Immature natural killer cell (primary cell): Measurements from ENCODE around the gene CAV1. TPM values are rescaled to one million over a fixed set of nuclear protein-coding genes. Genes with fewer than 3 reads are reported as not detected.

Experiments used
- DNase-seq, 3 donors: peaks; one replicate each; pipeline ENCODE4 v3.0.0; 2022; ENCODE audit warnings: mixed read lengths in 1 of 3
- H3K27ac Mint-ChIP-seq, 6 donors: one replicate each; pipeline ENCODE4 v1.8.0; 2020; ENCODE audit warnings: mixed read lengths in 6 of 6, mild to moderate bottlenecking in 5 of 6, inconsistent platforms in 4 of 6, moderate library complexity in 3 of 6
- H3K27me3 Mint-ChIP-seq, 3 donors: one replicate each; pipeline ENCODE4 v1.8.0; 2020 to 2021; ENCODE audit warnings: low read depth in 3 of 3, mild to moderate bottlenecking in 3 of 3, mixed read lengths in 3 of 3, moderate library complexity in 3 of 3, inconsistent platforms in 1 of 3
- H3K36me3 Mint-ChIP-seq, 3 donors: one replicate each; pipeline ENCODE4 v1.8.0; 2020; ENCODE audit warnings: mixed read lengths in 3 of 3, inconsistent platforms in 2 of 3, mild to moderate bottlenecking in 2 of 3
- H3K4me1 Mint-ChIP-seq, 2 donors: one replicate each; pipeline ENCODE4 v1.8.0; 2020; ENCODE audit warnings: inconsistent platforms in 2 of 2, mild to moderate bottlenecking in 2 of 2, mixed read lengths in 2 of 2, moderate library complexity in 1 of 2
- H3K4me3 Mint-ChIP-seq, 5 donors: one replicate each; pipeline ENCODE4 v1.8.0; 2020; ENCODE audit warnings: mild to moderate bottlenecking in 5 of 5, mixed read lengths in 5 of 5, inconsistent platforms in 3 of 5, moderate library complexity in 3 of 5
- H3K9me3 Mint-ChIP-seq, 6 donors: one replicate each; pipeline ENCODE4 v1.8.0; 2020; ENCODE audit warnings: mild to moderate bottlenecking in 6 of 6, mixed read lengths in 6 of 6, inconsistent platforms in 4 of 6, moderate library complexity in 3 of 6
- polyA plus RNA-seq, 3 donors: library from polyadenylated mRNA; unstranded; fragments of 300-500 nt; fragmentation: Illumina TruSeq; gene quantifications; one replicate each; pipeline ENCODE4 v1.2.3, GENCODE V29; 2021

The CAV1 gene
- polyA plus RNA-seq, 3 donors from 2014 or later: 0.53 to 2.2 TPM; not detected in 1

DNA sequence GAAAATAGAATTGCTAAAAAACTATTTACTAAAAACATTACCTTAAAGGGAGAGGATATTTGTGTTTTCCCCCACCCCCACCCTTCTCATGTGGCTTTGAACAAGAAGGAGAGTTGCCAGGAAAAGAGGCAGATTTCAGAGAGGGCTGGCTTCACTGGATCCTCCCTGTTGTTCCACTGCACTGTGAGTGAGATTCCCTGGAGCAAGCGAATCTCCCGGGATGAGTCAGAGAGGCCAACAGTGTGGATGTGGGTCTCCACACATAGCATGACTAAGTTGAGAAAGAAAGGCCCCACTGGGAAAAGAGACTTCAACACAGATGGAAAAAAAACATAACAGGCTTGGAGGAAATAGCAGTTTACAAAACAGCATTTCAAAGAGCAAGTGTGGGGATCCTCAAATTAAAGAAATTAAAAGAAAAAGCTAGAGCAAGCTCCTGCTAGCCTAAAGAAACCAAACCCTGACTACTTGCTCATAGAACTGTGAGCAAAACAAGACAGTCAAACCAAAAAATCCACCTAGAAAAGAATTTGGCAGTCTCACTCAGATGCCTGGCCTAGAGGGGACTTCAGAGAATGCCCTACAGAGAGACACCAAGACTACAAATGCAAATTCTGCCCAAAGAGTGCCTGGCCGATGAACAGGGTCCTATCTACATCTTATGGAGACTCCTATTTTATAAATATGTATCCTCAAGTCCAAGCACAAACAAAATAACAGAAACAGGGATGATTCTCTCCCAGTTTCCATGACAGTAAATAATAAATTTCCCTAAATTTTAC is 3.4 kb downstream of the CAV1 start:
- peaks cover 24 to 35% (median 30%) of the 10 kb centered on the region in 3 donors for H3K27me3 Mint-ChIP-seq

DNA sequence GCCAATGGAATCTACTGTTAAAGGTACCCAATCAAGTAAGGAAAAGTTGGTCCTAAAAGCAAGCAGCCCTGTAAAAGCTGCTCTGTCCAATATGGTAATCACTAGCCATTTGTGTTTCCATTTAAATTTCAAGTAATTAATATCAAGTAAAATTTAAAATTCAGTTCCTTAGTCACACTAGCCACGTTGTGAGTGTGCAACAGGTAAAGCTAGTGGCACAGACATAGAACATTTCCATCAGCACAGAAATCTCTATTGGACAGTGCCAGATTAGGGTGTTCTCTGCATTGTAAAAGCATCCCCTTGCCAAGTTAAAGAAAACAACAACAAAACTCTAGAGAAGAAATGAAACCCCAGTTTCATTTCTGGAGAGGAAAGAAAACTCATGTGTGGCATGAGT is 4.4 kb downstream of the CAV1 start:
- H3K36me3 Mint-ChIP-seq: no peaks in the 10 kb centered on the region
- H3K9me3 Mint-ChIP-seq: no peaks in the 10 kb centered on the region
- no peak overlapping the region for H3K4me3 Mint-ChIP-seq
- peaks cover 24 to 26% of the 10 kb centered on the region in 2 donors for H3K4me1 Mint-ChIP-seq
- H3K27ac Mint-ChIP-seq: no peak overlapping the region
- no peak for DNase-seq
- peaks cover 18 to 26% (median 21%) of the 10 kb centered on the region in 3 donors for H3K27me3 Mint-ChIP-seq

More for the DNA sequence above, 3.4 kb downstream of the CAV1 start:
- no peak overlapping the region for H3K27ac Mint-ChIP-seq
- no peak overlapping the region for H3K4me3 Mint-ChIP-seq
- no peaks in the 10 kb centered on the region for H3K9me3 Mint-ChIP-seq
- peaks cover 28 to 32% of the 10 kb centered on the region in 2 donors for H3K4me1 Mint-ChIP-seq
- H3K36me3 Mint-ChIP-seq: no peaks in the 10 kb centered on the region
- DNase-seq: no peak

- peaks cover 16% of the 10 kb centered on the region in 2 donors for H3K4me1 Mint-ChIP-seq
- H3K27me3 Mint-ChIP-seq: peaks cover 16 to 20% (median 18%) of the 10 kb centered on the region in 3 donors
- no peaks in the 10 kb centered on the region for H3K9me3 Mint-ChIP-seq
- no peak overlapping the region for H3K27ac Mint-ChIP-seq
- H3K36me3 Mint-ChIP-seq: no peaks in the 10 kb centered on the region
- H3K4me3 Mint-ChIP-seq: no peak overlapping the region
- no peak for DNase-seq
Observed at GRCh38 chr7:116530107-116530820, 5.4 kb downstream of the CAV1 start.

DNA sequence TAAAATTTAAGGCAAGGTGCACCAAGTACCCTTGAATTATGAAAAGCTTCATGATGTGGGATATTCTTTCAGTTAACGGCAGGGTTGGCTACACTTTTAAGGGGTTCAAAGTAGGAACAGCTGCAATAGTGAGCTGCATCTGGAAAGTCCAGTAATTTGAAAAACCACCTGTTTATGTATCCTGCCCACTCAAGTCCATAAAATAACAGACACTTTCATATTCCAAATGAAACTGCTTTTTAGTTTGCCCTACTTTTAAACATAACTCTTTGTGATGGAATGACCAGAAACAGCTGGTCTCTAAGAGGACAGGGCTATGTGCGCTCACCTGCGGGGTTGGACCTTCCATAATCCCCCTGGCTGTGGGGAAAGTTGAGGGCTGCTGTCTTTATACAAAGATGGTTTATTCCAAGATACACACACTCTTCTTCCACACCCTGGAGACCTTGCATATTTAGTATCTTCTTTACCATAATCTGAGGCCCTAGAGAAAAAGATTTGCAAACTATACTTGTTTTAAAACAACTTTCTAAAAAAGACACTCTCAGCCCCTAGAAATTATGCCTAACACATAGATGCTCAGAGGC is 7.4 kb downstream of the CAV1 start:
- H3K4me3 Mint-ChIP-seq: no peak overlapping the region
- no peaks in the 10 kb centered on the region for H3K36me3 Mint-ChIP-seq
- no peaks in the 10 kb centered on the region for H3K9me3 Mint-ChIP-seq
- H3K27ac Mint-ChIP-seq: no peak overlapping the region
- H3K4me1 Mint-ChIP-seq: no peaks in the 10 kb centered on the region
- no peak for DNase-seq
- peaks cover 6 to 13% (median 7%) of the 10 kb centered on the region in 3 donors for H3K27me3 Mint-ChIP-seq

DNA sequence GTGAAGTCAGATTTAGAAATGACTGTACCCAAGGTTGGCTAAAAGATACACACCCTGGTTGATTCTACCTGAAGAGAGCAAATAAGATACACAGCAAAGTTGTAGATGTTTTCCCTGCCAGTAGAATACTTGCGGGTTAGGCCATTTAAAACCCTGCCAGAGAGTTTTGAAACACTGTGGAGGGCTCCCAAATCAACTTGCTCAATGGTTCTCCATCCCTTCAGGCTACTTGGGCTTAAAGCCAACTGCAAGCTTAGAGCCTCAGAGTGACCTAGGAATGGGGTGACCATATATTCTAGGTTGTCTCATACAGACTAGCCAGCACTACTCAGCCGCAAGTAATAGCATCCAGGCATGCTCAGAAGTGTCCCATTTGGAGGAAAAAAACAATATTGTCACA is 10.0 kb downstream of the CAV1 start:
- H3K27me3 Mint-ChIP-seq: peaks cover 2 to 11% (median 3%) of the 10 kb centered on the region in 3 donors

GRCh38 chr7:116535416-116535815 is 10.6 kb downstream of the CAV1 start:
- no peaks in the 10 kb centered on the region for H3K36me3 Mint-ChIP-seq
- H3K4me3 Mint-ChIP-seq: no peak overlapping the region
- peaks cover 2 to 11% (median 4%) of the 10 kb centered on the region in 3 donors for H3K27me3 Mint-ChIP-seq

More for the DNA sequence above, 10.0 kb downstream of the CAV1 start:
- no peak overlapping the region for H3K4me3 Mint-ChIP-seq
- DNase-seq: no peak
- H3K9me3 Mint-ChIP-seq: peaks cover 0 to 2% (median 0%) of the 10 kb centered on the region in 6 donors
- H3K27ac Mint-ChIP-seq: no peak overlapping the region
- no peaks in the 10 kb centered on the region for H3K4me1 Mint-ChIP-seq
- H3K36me3 Mint-ChIP-seq: no peaks in the 10 kb centered on the region

GRCh38 chr7:116538138-116538537 is 13.3 kb downstream of the CAV1 start:
- H3K27ac Mint-ChIP-seq: no peak overlapping the region
- H3K9me3 Mint-ChIP-seq: peaks cover 0 to 2% (median 0%) of the 10 kb centered on the region in 6 donors
- peaks cover 4 to 6% (median 4%) of the 10 kb centered on the region in 3 donors for H3K27me3 Mint-ChIP-seq
- H3K4me3 Mint-ChIP-seq: no peak overlapping the region
- H3K36me3 Mint-ChIP-seq: no peaks in the 10 kb centered on the region
- no peaks in the 10 kb centered on the region for H3K4me1 Mint-ChIP-seq
- no peak for DNase-seq

More at GRCh38 chr7:116535416-116535815, 10.6 kb downstream of the CAV1 start:
- no peak overlapping the region for H3K27ac Mint-ChIP-seq
- peaks cover 0 to 2% (median 0%) of the 10 kb centered on the region in 6 donors for H3K9me3 Mint-ChIP-seq
- no peaks in the 10 kb centered on the region for H3K4me1 Mint-ChIP-seq
- no peak for DNase-seq

GRCh38 chr7:116539879-116540278 is 15.0 kb downstream of the CAV1 start:
- Mint-ChIP-seq H3K36me3 (no peaks in the 10 kb centered on the region), H3K4me1 (no peaks in the 10 kb centered on the region)

DNA sequence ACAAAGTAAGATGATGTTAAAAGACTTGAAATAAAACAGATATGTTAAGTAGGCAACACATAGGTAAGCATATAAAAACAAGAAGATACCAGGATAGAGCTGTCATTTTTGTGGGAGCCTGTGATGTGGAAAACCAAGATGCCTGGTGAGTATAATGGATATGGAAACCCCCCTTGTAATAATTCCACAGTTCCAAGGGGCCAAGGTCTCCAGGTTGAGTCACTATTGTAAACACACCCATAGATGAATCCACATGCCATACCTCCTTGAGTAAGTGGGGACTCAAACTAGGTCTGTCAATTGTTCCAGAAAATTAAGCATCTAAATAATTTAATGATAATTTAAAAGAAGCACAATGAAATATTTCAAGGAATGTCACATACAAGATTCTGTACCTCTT is 15.9 kb downstream of the CAV1 start:
- peaks cover 3 to 4% (median 4%) of the 10 kb centered on the region in 3 donors for H3K27me3 Mint-ChIP-seq

More at GRCh38 chr7:116539879-116540278, 15.0 kb downstream of the CAV1 start:
- DNase-seq: no peak
- peaks cover 3 to 4% (median 4%) of the 10 kb centered on the region in 3 donors for H3K27me3 Mint-ChIP-seq
- H3K27ac Mint-ChIP-seq: no peak overlapping the region
- H3K9me3 Mint-ChIP-seq: peaks cover 0 to 2% (median 0%) of the 10 kb centered on the region in 6 donors
- H3K4me3 Mint-ChIP-seq: no peak overlapping the region

DNA sequence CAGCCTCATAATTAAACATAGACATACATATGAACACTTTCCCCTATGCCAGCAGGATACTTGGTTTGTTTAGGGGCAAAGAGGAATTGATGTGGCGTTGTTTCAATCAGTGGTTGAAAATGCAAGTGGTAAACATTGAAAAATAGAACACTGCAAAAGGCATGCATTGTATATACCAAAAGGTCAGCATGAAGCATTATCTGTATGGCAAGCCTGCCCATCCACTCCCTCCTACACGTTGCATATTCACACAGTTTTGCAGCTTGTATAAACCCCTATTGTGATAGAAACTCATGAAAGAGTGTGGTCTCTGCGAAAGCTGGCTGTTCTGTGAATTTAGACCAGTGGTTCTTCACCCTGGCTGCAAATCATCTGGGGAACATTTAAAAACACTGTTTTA is 17.1 kb downstream of the CAV1 start:
- peaks cover 0 to 2% (median 0%) of the 10 kb centered on the region in 6 donors for H3K9me3 Mint-ChIP-seq
- peaks cover 3 to 4% (median 4%) of the 10 kb centered on the region in 3 donors for H3K27me3 Mint-ChIP-seq

More for the DNA sequence above, 15.9 kb downstream of the CAV1 start:
- no peak for DNase-seq
- Mint-ChIP-seq H3K36me3 (no peaks in the 10 kb centered on the region), H3K9me3 (peaks cover 0 to 2% (median 0%) of the 10 kb centered on the region in 6 donors), H3K4me3 (no peak overlapping the region), H3K4me1 (no peaks in the 10 kb centered on the region), H3K27ac (no peak overlapping the region)

DNA sequence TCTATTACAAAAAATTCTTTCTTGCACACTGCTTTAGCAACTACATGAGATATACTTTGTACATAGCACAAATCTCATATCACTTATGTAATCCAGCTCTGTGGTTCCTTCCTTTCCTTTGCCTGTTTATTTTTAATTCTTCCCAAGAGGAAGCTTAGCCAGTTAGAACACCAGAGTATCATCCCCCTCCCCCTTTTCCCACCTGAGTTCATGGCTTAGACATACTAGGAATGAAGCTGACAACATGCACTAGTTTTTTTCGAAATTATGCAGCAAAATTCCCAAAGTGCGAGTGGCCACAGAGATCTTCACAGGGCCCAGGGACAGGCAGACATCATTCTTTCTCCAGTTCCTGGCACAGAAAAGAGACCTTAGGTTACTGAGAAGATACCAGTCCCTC is 17.8 kb downstream of the CAV1 start:
- peaks cover 3 to 4% (median 4%) of the 10 kb centered on the region in 3 donors for H3K27me3 Mint-ChIP-seq
- no peaks in the 10 kb centered on the region for H3K36me3 Mint-ChIP-seq

More for the DNA sequence above, 17.1 kb downstream of the CAV1 start:
- no peak for DNase-seq
- no peak overlapping the region for H3K4me3 Mint-ChIP-seq
- no peaks in the 10 kb centered on the region for H3K4me1 Mint-ChIP-seq
- H3K27ac Mint-ChIP-seq: no peak overlapping the region
- no peaks in the 10 kb centered on the region for H3K36me3 Mint-ChIP-seq

DNA sequence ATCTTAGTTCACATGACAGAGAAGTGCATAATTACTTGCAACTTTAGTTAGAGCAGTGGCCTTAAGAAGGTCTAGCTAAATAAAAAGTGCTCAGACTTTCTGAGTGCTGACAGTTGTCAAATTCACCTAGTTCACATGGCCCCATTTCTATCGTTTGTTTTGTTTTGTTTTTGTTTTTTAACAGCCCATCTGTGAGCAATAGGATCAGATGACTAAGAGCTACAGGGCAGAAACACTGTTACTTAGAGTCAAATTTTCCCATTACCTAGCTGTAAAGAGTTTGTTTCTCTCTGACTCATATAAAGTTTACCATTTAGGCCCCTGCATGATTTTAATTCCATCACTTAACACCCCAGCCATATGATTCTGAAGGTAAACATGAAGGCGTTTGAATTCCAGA is 18.8 kb downstream of the CAV1 start:
- H3K4me3 Mint-ChIP-seq: no peak overlapping the region
- H3K9me3 Mint-ChIP-seq: peaks cover 0 to 2% (median 0%) of the 10 kb centered on the region in 6 donors
- H3K27ac Mint-ChIP-seq: no peak overlapping the region
- DNase-seq: no peak
- H3K36me3 Mint-ChIP-seq: no peaks in the 10 kb centered on the region
- H3K27me3 Mint-ChIP-seq: peaks cover 3 to 5% (median 4%) of the 10 kb centered on the region in 3 donors
- H3K4me1 Mint-ChIP-seq: no peaks in the 10 kb centered on the region

More for the DNA sequence above, 17.8 kb downstream of the CAV1 start:
- Mint-ChIP-seq H3K4me1 (no peaks in the 10 kb centered on the region), H3K27ac (no peak overlapping the region), H3K4me3 (no peak overlapping the region), H3K9me3 (peaks cover 0 to 2% (median 0%) of the 10 kb centered on the region in 6 donors)
- no peak for DNase-seq

- no peak overlapping the region for H3K4me3 Mint-ChIP-seq
- H3K27me3 Mint-ChIP-seq: peaks cover 0 to 7% (median 1%) of the 10 kb centered on the region in 3 donors
- no peaks in the 10 kb centered on the region for H3K9me3 Mint-ChIP-seq
- H3K36me3 Mint-ChIP-seq: no peaks in the 10 kb centered on the region
- H3K27ac Mint-ChIP-seq: no peak overlapping the region
- no peak for DNase-seq
- H3K4me1 Mint-ChIP-seq: no peaks in the 10 kb centered on the region
Observed at GRCh38 chr7:116544487-116544886, 19.7 kb downstream of the CAV1 start.
